Choroid plexus epithelial cell (primary cell): ENCODE results near the gene SOCS2.

Experiments used
- DNase-seq: peaks from one replicate; pipeline ENCODE4 v3.0.0-alpha.2; 2010; ENCODE audit warnings: low read depth
- H3K4me3 ChIP-seq: 2 replicates; pipeline ENCODE4 v1.5.1; 2011; ENCODE audit warnings: low read depth, mild to moderate bottlenecking, control low read depth, low read length, moderate library complexity
- TF ChIP-seq, protein P1 (sequence below): conservative IDR thresholded peaks from 2 replicates; pipeline ENCODE4 v1.5.1; 2011; ENCODE audit warnings: low read depth, mild to moderate bottlenecking, control low read depth, inconsistent platforms, low read length, moderate library complexity

SOCS2 gene

DNA sequence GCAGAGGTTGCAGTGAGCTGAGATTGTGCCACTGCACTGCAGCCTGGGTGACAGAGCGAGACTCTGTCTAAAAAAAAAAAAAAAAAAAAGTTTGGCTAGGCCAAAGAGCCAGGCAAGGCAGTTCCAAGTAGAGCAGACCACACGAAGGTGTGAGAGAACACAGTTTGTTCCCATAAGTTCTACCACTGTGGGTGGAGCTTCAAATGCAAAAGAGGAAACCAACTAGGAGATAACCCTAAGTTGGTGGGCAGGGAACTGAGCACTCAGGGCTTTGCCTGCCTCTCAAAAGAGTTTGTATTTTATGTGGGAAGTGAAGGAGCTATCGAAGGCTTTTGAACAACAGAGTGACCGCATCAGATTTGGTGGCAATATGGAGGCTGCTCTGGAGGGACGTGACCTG, 15.1 kb downstream of the SOCS2 start:
- TF ChIP-seq, protein P1, sequence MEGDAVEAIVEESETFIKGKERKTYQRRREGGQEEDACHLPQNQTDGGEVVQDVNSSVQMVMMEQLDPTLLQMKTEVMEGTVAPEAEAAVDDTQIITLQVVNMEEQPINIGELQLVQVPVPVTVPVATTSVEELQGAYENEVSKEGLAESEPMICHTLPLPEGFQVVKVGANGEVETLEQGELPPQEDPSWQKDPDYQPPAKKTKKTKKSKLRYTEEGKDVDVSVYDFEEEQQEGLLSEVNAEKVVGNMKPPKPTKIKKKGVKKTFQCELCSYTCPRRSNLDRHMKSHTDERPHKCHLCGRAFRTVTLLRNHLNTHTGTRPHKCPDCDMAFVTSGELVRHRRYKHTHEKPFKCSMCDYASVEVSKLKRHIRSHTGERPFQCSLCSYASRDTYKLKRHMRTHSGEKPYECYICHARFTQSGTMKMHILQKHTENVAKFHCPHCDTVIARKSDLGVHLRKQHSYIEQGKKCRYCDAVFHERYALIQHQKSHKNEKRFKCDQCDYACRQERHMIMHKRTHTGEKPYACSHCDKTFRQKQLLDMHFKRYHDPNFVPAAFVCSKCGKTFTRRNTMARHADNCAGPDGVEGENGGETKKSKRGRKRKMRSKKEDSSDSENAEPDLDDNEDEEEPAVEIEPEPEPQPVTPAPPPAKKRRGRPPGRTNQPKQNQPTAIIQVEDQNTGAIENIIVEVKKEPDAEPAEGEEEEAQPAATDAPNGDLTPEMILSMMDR, result no peak
- DNase-seq, result no peak
- no peak overlapping the region for H3K4me3 ChIP-seq

DNA sequence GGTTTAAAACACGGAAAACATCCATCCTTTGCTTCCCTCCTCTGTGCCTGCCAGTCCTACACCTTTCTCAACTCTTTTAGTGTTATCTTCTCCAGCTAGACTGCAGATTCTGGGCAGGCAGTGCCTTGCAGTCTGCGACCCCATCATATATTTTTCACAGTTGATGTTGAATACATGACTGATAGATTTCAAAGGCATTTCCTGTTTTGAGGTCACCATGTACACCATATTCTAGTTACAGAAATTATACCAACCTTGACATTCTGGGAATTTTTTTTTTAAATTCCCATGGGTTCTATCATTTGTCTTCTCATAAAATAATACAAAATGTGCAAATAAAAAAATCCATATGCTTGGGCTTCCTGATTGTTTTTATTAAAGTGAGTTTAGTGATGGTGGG, 16.6 kb downstream of the SOCS2 start:
- DNase-seq, result no peak
- H3K4me3 ChIP-seq, result no peak overlapping the region
- TF ChIP-seq, protein P1, result no peak

DNA sequence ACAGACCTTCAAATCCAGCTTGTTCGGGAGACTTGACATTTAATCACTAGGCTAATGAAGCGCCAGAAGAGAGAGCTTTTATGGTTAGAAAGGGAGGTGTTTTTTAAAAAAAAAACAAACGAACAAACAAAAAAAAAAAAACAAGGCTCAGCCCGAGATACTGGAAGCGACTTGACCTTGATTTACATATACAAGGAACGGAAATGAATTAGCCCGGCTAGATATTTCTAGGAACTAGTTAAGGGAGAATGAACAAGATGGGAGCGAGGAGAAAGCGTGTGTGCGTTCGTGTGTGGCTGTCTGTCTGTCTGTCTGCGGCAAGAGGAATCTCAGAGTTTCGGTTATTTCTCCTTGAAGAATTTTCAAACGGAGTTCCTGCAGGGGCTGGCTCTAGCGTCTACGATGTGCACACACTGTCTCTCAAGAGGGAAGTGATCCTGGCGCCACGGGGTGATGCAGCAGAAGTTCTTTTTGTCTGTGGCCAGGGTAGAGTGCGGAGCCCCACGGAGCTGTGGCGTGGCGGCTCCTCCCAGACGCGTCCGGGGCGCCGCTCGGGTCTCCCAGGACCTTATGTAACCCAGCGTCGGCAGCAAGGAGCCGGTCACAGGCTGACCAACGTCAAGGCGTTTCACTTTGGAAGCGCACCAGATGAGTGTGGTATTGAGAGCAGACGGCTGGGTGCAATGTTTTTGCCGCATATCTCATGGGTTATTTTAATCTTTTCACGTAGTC, 18.8 kb downstream of the SOCS2 start:
- H3K4me3 ChIP-seq, result peak overlapping the region; percentile 65
- DNase-seq, result peak; percentile 88
- TF ChIP-seq, protein P1, result no peak

DNA sequence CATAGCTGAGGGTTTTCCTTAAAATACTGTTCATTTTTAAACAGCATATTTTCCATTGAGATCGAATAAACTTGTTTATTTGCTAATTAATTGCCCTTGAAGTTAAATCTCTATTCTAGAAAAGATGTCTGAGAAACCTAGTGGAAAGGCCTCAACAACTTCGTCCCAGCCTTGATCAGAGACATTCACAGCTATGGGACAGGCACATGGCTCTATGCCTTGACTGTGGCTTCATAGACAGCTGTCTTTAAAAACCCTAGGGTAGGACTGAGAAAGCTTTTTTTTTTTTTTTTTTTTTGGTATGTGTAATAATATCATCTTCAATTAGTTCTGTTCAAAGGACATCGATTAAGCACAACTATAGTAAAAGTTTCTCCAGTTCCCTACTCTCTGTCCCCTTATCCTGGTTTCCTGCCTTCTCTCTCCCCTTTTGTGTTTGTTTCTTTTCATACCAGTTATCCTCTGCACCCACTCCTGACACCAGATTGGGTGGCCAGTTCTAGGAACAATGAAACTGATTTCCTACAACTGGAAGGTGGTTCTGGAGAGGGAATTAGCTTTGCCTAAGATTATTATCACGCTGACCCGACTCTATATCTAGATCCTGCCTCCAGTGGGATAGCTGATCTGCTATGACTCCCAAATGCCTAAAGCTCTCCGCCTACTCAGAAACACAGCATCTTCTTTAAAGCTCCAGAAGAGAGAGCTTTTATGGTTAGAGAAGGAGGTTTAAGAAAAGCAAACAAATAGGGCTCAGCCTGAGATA, 20.3 kb downstream of the SOCS2 start:
- no peak overlapping the region for H3K4me3 ChIP-seq
- DNase-seq, result no peak
- TF ChIP-seq, protein P1, result no peak

DNA sequence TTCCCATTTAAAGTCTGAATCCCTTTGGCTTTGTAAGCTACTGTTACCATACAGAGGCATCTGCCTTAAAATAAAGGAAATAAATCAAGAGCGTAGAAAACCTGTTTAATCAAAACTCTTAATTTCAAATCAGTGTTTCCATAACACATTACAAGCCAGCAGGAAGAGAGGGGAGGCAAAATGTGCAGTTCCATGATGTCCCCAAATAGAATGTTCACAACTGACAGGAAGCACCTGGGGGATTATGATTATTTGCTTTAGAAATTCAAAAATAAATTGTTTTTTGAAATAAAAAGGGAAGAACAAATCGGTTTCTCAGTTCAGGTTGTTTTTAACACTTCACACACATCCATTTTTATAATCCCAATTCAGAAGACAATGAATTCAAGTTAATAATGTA, 21.4 kb downstream of the SOCS2 start:
- TF ChIP-seq, protein P1, result no peak
- no peak for DNase-seq
- H3K4me3 ChIP-seq, result no peak overlapping the region

DNA sequence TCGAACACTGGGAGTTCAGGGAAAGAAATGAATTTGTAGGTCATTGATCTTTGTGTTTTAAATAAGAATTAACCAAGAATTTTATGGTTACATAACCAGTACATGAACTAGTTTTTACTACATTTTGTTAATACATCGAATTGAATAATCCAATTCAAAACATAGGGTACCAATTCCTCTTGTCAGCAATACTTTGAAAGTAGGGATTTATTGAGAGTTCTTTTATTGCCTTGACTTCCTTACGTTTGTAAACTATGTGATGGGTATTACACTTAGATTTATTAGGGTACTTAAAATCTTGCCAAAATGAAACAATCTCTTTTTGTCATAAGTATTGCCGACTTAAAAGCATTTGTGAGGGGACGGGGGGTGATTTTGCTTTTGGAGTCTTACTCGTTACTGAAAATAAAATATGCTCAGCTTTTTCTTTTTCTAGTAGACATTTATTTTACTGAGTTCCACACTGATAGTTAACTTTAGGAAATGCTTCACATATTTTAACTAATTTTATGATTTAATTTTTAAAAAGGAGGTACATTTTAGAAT, 22.4 kb downstream of the SOCS2 start:
- H3K4me3 ChIP-seq, result no peak overlapping the region
- DNase-seq, result no peak
- TF ChIP-seq, protein P1, result no peak
